Measurements from ENCODE around the gene S100A11.

The S100A11 gene

GRCh38 chr1:152078831-152079441 lies 42.1 kb upstream of the S100A11 start:
- DNase-seq = no peak
- TF ChIP-seq CTCF (IDR thresholded peaks at IDR 0.05; ENCODE audit: borderline replicate concordance, extremely low read depth, low read length, poor library complexity, severe bottlenecking) (no peak), EZH2 (IDR thresholded peaks at IDR 0.05; ENCODE audit: borderline replicate concordance, low read depth, low read length, severe bottlenecking) (no peak)
- Histone ChIP-seq H3K27me3 (ENCODE audit: insufficient read depth, low read length, poor library complexity) (no peaks in the 10 kb centered on the region), H2AFZ (ENCODE audit: low read depth, low read length) (no peak overlapping the region), H3K4me2 (ENCODE audit: insufficient read depth, low read length) (no peak overlapping the region), H3K36me3 (ENCODE audit: insufficient read depth, low read length) (no peaks in the 10 kb centered on the region), H3K9ac (ENCODE audit: low read depth, low read length) (no peak overlapping the region), H3K4me1 (ENCODE audit: insufficient read depth, low read length) (no peaks in the 10 kb centered on the region), H3K4me3 (ENCODE audit: low read depth in 1 of 2, low read length in 2 of 2) (no peak overlapping the region), H3K9me3 (ENCODE audit: insufficient read depth, low read length, severe bottlenecking) (no peaks in the 10 kb centered on the region), H3K27ac (ENCODE audit: low read length) (no peak overlapping the region), H3K79me2 (ENCODE audit: insufficient read depth, low read length) (no peaks in the 10 kb centered on the region), H4K20me1 (ENCODE audit: insufficient read depth, low read length) (no peaks in the 10 kb centered on the region)
- no peak for ATAC-seq (ENCODE audit: insufficient read depth, low read depth)

- TF ChIP-seq EZH2 (IDR thresholded peaks at IDR 0.05; ENCODE audit: borderline replicate concordance, low read depth, low read length, severe bottlenecking) (no peak), CTCF (IDR thresholded peaks at IDR 0.05; ENCODE audit: borderline replicate concordance, extremely low read depth, low read length, poor library complexity, severe bottlenecking) (no peak)
- Histone ChIP-seq H3K27ac (ENCODE audit: low read length) (no peak overlapping the region), H3K4me1 (ENCODE audit: insufficient read depth, low read length) (no peaks in the 10 kb centered on the region), H3K4me2 (ENCODE audit: insufficient read depth, low read length) (no peak overlapping the region), H3K79me2 (ENCODE audit: insufficient read depth, low read length) (no peaks in the 10 kb centered on the region), H3K9me3 (ENCODE audit: insufficient read depth, low read length, severe bottlenecking) (no peaks in the 10 kb centered on the region), H4K20me1 (ENCODE audit: insufficient read depth, low read length) (peaks cover 3% of the 10 kb centered on the region; the same call in 1 of the 2 replicates), H3K9ac (ENCODE audit: low read depth, low read length) (no peak overlapping the region), H3K27me3 (ENCODE audit: insufficient read depth, low read length, poor library complexity) (peaks cover 18% of the 10 kb centered on the region), H2AFZ (ENCODE audit: low read depth, low read length) (no peak overlapping the region), H3K4me3 (ENCODE audit: low read depth in 1 of 2, low read length in 2 of 2) (no peak overlapping the region), H3K36me3 (ENCODE audit: insufficient read depth, low read length) (no peaks in the 10 kb centered on the region)
- DNase-seq (no peak), ATAC-seq (ENCODE audit: insufficient read depth, low read depth) (no peak)
Observed at GRCh38 chr1:152072311-152072710, 35.5 kb upstream of the S100A11 start.

- ATAC-seq (ENCODE audit: insufficient read depth, low read depth) (no peak), DNase-seq (no peak)
- Histone ChIP-seq H3K27ac (ENCODE audit: low read length) (no peak overlapping the region), H3K9ac (ENCODE audit: low read depth, low read length) (no peak overlapping the region), H3K4me2 (ENCODE audit: insufficient read depth, low read length) (no peak overlapping the region), H3K79me2 (ENCODE audit: insufficient read depth, low read length) (no peaks in the 10 kb centered on the region), H4K20me1 (ENCODE audit: insufficient read depth, low read length) (peaks cover 3% of the 10 kb centered on the region; the same call in 1 of the 2 replicates), H2AFZ (ENCODE audit: low read depth, low read length) (no peak overlapping the region), H3K27me3 (ENCODE audit: insufficient read depth, low read length, poor library complexity) (peaks cover 18% of the 10 kb centered on the region), H3K36me3 (ENCODE audit: insufficient read depth, low read length) (no peaks in the 10 kb centered on the region), H3K4me1 (ENCODE audit: insufficient read depth, low read length) (no peaks in the 10 kb centered on the region), H3K4me3 (ENCODE audit: low read depth in 1 of 2, low read length in 2 of 2) (no peak overlapping the region), H3K9me3 (ENCODE audit: insufficient read depth, low read length, severe bottlenecking) (no peaks in the 10 kb centered on the region)
- TF ChIP-seq CTCF (IDR thresholded peaks at IDR 0.05; ENCODE audit: borderline replicate concordance, extremely low read depth, low read length, poor library complexity, severe bottlenecking) = no peak
- TF ChIP-seq EZH2 (IDR thresholded peaks at IDR 0.05; ENCODE audit: borderline replicate concordance, low read depth, low read length, severe bottlenecking) = no peak
Observed at GRCh38 chr1:152071123-152071522, 34.3 kb upstream of the S100A11 start.
